Activated T-helper 2 cell treated with anti-CD3 and anti-CD28 coated beads, Interferon-gamma antibody, Interleukin-2, Interleukin-4, amounts not matched to agents 10 μg/mL and 5 μg/mL and 100 μg/mL, durations not matched to agents 14 hours and 24 hours and 36 hours (primary cell): ENCODE results near the gene CEP192. TPM values are rescaled to one million over a fixed set of nuclear protein-coding genes. Genes with fewer than 3 reads are reported as not detected.

ENCODE experiments used
- DNase-seq: peaks from one replicate; pipeline ENCODE4 v3.0.0; 2021; ENCODE audit warnings: low spot score
- H3K27ac Mint-ChIP-seq: one replicate; pipeline ENCODE4 v1.8.0; 2021; ENCODE audit warnings: mixed read lengths
- H3K27me3 Mint-ChIP-seq: one replicate; pipeline ENCODE4 v1.8.0; 2021; ENCODE audit warnings: low read depth, mixed read lengths
- H3K36me3 Mint-ChIP-seq: one replicate; pipeline ENCODE4 v1.8.0; 2021; ENCODE audit warnings: low read depth, mixed read lengths
- H3K4me1 Mint-ChIP-seq: one replicate; pipeline ENCODE4 v1.8.0; 2021; ENCODE audit warnings: low read depth, mixed read lengths
- H3K4me3 Mint-ChIP-seq: one replicate; pipeline ENCODE4 v1.8.0; 2021; ENCODE audit warnings: low read depth, mild to moderate bottlenecking, moderate library complexity, mixed read lengths
- H3K9me3 Mint-ChIP-seq: one replicate; pipeline ENCODE4 v1.8.0; 2021; ENCODE audit warnings: mixed read lengths
- intact Hi-C: fragments of 100-400 bp; cut with micrococcal nuclease; formaldehyde crosslinking; loops from one replicate; pipeline ENCODE4 v1.15.1; 2023
- total RNA-seq: library from RNA; stranded (reverse); gene quantifications from 2 replicates; pipeline ENCODE4 v1.2.3, GENCODE V29; 2022

CEP192 gene
- total RNA-seq, 1 donor from 2014 or later, result 37.4 TPM

GRCh38 chr18:13125191-13125590 is 134.0 kb downstream of the CEP192 start:
- Mint-ChIP-seq H3K4me3 (no peak overlapping the region), H3K27ac (no peak overlapping the region)

DNA sequence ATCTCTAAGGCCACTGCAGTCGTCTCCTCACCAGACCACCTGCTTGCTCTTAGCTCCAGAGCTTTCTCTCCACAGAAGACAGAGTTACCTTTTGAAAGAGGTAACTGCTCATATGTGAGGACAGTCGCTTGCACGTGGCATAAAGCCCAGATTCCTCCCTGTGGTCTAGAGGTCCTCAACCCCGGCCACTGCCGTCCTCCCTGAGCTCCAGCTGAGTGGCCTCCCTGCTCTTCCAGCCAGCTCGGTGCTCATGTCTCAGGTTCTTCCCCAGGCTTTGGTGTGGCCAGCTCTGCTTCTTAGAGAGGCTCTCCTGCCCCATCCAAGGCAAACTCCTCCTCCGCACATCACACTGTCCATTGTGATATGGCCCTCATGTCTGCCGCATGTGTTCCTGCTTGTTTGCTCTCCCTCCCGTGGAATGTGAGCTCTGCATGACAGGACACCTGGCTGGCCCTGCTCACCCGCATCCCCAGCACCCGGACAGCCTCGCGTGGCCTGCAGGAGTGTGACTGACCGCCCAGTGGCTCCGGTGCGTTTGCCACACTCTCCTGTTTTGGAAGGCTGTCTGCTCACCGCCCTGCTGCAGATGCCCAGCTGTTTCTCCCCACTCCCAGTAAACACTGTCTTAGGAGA is 135.9 kb downstream of the CEP192 start:
- DNase-seq, result no peak
- Mint-ChIP-seq H3K9me3 (no peaks in the 10 kb centered on the region), H3K4me1 (no peaks in the 10 kb centered on the region), H3K36me3 (peaks cover 27% of the 10 kb centered on the region), H3K27me3 (no peaks in the 10 kb centered on the region), H3K4me3 (no peak overlapping the region), H3K27ac (no peak overlapping the region)
- intact Hi-C loops, result no loop called here

More at GRCh38 chr18:13125191-13125590, 134.0 kb downstream of the CEP192 start:
- intact Hi-C loops, result no loop called here
- peaks cover 23% of the 10 kb centered on the region for H3K36me3 Mint-ChIP-seq
- no peaks in the 10 kb centered on the region for H3K4me1 Mint-ChIP-seq
- H3K27me3 Mint-ChIP-seq, result no peaks in the 10 kb centered on the region
- no peak for DNase-seq
- no peaks in the 10 kb centered on the region for H3K9me3 Mint-ChIP-seq

GRCh38 chr18:13131283-13131682 is 140.1 kb downstream of the CEP192 start:
- H3K4me1 Mint-ChIP-seq, result peaks cover 5% of the 10 kb centered on the region
- H3K27ac Mint-ChIP-seq, result no peak overlapping the region
- H3K36me3 Mint-ChIP-seq, result peaks cover 23% of the 10 kb centered on the region
- H3K9me3 Mint-ChIP-seq, result no peaks in the 10 kb centered on the region
- H3K27me3 Mint-ChIP-seq, result peaks cover 10% of the 10 kb centered on the region
- intact Hi-C loops, result no loop called here
- no peak for DNase-seq
- no peak overlapping the region for H3K4me3 Mint-ChIP-seq

- Mint-ChIP-seq H3K4me1 (peaks cover 20% of the 10 kb centered on the region), H3K9me3 (no peaks in the 10 kb centered on the region), H3K27me3 (peaks cover 12% of the 10 kb centered on the region), H3K36me3 (peaks cover 13% of the 10 kb centered on the region), H3K4me3 (no peak overlapping the region), H3K27ac (no peak overlapping the region)
- DNase-seq, result no peak
- intact Hi-C loops, result loop anchor here (5.0 kb wide), 3 partner anchors 43 to 243 kb away; partner anchors contain the start of gene LDLRAD4
These were observed 143.6 kb downstream of the CEP192 start for GRCh38 chr18:13134551-13135401.

DNA sequence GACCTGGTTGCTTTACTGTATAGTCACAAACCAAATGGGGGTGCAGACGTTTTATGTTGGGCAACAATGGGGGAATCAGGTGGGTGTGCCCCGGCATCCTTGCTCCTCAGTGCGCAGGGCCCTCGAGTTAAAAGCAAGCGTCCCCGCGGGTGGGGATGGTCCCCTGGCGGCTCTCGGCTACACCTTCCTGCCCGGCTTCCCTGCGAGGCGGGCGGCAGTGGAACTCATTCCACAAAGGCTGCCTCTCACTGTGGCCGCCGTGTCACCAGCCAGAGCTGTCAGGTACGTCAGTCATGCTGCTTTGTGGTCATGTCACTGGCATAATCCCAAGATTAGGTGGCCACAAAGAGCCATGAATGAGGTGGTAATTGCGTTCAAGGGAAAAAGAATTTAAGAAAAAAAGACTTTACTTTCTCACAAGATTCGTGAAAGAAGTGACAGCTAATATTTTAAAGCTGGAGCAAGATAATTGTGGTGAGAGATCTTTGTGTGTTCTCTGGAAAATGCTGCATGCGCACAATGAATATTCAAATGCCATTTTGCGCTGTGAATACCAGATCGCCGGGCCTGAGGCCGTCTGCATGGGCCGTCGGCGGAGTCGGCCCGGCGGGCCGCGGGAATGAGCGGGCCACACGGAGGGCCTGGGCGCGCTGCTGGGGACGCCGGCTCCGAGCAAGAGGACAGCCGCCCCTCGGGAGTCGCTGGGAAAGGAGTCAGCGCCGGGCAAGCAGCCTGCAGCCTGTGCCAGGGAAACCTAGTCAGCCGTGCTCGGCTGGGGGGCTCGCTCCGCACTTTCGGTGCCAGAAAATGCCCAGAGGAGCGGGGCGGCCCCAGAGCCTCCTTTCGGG is 145.1 kb downstream of the CEP192 start:
- Mint-ChIP-seq H3K27me3 (peaks cover 12% of the 10 kb centered on the region), H3K9me3 (no peaks in the 10 kb centered on the region), H3K27ac (peak overlapping the region; percentile 16), H3K36me3 (peaks cover 6% of the 10 kb centered on the region), H3K4me1 (peaks cover 20% of the 10 kb centered on the region), H3K4me3 (peak overlapping the region; percentile 72)
- intact Hi-C loops, result loop anchor here (5.0 kb wide), 3 partner anchors 41 to 241 kb away; partner anchors contain the start of gene LDLRAD4
- DNase-seq, result no peak

- Mint-ChIP-seq H3K27ac (peak overlapping the region; percentile 83), H3K4me1 (peaks cover 20% of the 10 kb centered on the region), H3K36me3 (peaks cover 3% of the 10 kb centered on the region), H3K4me3 (peak overlapping the region; percentile 96), H3K27me3 (peaks cover 12% of the 10 kb centered on the region), H3K9me3 (no peaks in the 10 kb centered on the region)
- intact Hi-C loops, result loop anchor here (5.0 kb wide), 3 partner anchors 40 to 240 kb away; partner anchors contain the start of gene LDLRAD4
- DNase-seq, result peak; percentile 26
These were observed 145.9 kb downstream of the CEP192 start for GRCh38 chr18:13136904-13137669.

DNA sequence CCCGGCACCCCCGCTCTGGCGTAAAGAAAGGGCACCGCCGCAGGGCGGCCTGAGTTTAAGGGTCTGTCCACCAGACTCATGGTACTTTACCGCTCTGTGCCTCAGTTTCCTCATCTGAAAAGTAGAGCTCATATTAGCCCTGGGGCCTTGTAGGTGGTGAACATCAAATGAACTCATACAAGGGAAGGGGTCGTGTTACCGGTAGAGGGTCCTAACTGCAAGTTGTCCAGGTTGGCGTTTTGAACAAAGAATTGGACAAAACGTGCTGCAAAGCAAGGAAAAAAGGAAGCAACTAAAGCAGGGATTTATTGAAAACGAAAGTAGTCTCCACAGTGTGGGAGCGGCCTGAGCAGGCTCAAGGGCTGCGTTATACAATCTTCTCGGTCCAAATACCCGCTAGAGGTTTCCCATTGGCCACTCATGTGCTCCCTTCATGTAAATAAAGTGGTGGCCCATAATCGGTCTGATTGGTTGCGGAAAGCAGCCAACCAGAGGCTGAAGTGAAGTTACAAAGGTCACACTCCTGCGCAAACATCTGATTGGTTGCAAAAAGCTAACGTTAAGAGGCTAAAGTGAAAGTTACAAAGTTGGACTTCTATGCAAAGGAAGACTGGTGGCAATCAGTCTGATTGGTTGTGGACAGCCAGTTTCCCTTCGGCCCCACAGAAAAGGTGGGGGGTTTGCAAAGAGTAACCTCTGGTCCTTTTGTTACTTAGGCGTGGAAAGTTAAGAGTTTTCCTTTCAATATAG is 146.7 kb downstream of the CEP192 start:
- Mint-ChIP-seq H3K36me3 (peaks cover 3% of the 10 kb centered on the region), H3K4me1 (peaks cover 20% of the 10 kb centered on the region), H3K27ac (peak overlapping the region; percentile 83), H3K9me3 (no peaks in the 10 kb centered on the region), H3K4me3 (peak overlapping the region; percentile 96), H3K27me3 (peaks cover 12% of the 10 kb centered on the region)
- peak; percentile 76 for DNase-seq
- intact Hi-C loops, result loop anchor here (2.0 to 5.0 kb wide), 4 partner anchors 21 to 239 kb away; partner anchors contain the start of gene LDLRAD4

DNA sequence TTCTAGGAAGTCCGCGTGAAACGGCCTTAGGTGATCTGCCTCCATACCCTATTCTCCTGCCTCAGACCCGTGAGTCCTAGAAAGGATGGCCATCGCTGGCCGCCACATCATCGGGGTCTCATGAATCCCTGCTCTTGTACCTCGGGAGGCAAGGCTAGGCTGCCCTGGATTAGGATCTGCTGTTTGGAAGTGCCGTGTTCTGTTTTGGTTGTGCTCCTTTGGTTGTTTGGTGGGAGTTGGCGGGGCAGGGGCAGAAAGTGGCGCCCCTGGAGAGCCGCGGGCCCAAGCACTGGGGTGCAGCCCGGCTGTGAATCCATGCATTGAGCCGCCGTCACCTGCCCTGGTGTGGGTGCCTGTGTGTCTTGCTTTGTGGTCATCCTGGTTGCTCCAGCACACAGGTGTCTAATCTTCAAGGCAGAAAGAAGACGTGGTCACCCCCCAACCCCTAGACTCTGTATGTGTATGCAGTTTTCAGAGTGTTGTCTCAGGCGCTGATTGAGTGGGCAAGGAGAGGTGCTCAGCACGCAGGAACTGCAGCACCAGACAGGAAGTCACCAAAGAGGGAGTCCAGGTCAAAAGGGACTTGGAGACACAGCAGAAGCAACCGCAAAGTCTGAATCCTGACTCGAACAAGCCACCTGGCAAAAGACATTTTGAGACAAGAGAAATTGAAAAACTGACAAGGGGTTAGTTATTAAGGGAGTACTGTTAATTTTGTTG is 147.4 kb downstream of the CEP192 start:
- intact Hi-C loops, result loop anchor here (2.0 to 5.0 kb wide), 4 partner anchors 20 to 239 kb away; partner anchors contain the start of gene LDLRAD4
- H3K27me3 Mint-ChIP-seq, result peaks cover 12% of the 10 kb centered on the region
- no peak for DNase-seq
- peak overlapping the region; percentile 96 for H3K4me3 Mint-ChIP-seq
- H3K4me1 Mint-ChIP-seq, result peaks cover 20% of the 10 kb centered on the region
- peaks cover 3% of the 10 kb centered on the region for H3K36me3 Mint-ChIP-seq
- H3K9me3 Mint-ChIP-seq, result peaks cover 5% of the 10 kb centered on the region
- peak overlapping the region; percentile 83 for H3K27ac Mint-ChIP-seq

DNA sequence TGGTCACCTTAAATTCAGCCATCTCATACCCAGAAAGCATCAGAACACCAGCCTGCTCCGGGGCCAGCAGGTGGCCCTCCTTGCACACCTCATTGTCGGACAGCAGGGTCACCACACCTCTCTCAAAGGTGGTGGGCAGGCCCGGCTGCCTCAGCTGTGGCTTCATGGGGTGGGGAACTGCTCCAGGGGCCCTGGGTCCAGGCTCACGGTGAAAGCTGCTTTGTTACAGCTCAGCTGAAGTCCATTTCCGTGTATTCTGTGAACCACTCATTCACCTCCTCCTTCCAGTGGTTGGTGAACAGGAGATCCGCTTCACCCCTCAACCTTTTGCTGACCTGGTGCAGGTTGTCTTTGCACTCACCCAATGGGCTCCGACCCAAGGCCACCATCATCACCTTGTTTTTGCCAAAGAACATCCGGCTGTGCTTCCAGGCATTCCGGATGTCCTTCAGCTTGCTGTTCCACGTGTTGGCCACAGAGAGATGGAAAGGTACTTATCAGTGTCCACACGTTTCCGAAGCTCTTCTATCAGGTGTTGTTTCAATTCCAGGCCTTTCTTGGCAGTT is 148.8 kb downstream of the CEP192 start:
- peaks cover 8% of the 10 kb centered on the region for H3K9me3 Mint-ChIP-seq
- peaks cover 12% of the 10 kb centered on the region for H3K27me3 Mint-ChIP-seq
- H3K4me1 Mint-ChIP-seq, result peaks cover 20% of the 10 kb centered on the region
- no peak overlapping the region for H3K4me3 Mint-ChIP-seq
- no peak overlapping the region for H3K27ac Mint-ChIP-seq
- intact Hi-C loops, result loop anchor here (2.0 to 5.0 kb wide), 4 partner anchors 19 to 237 kb away; partner anchors contain the start of gene LDLRAD4
- DNase-seq, result no peak
- H3K36me3 Mint-ChIP-seq, result peaks cover 3% of the 10 kb centered on the region

DNA sequence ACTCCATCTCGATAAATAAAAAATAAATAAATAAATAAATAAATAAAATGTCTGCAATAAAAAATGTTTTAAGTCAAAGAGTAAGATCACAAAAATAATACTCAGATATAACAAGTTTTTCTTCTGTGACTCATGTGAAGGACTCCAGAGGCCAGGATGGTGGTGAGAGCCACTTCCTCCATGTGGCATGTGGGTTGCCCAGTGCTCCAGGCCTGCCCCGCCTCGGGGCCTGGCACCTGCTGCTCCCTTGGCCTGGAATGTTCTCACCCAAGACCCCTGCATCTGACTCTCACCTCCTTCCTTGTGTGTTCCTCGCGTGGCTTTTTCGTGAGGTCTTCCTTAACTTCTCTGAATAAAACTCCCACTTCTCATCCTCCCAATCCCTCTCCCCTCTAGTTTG is 150.0 kb downstream of the CEP192 start:
- Mint-ChIP-seq H3K9me3 (peaks cover 11% of the 10 kb centered on the region), H3K4me3 (no peak overlapping the region), H3K27ac (no peak overlapping the region), H3K27me3 (peaks cover 10% of the 10 kb centered on the region), H3K36me3 (no peaks in the 10 kb centered on the region), H3K4me1 (peaks cover 16% of the 10 kb centered on the region)
- no peak for DNase-seq
- intact Hi-C loops, result no loop called here
